IMR-90 (cell line): ENCODE results near the gene MATK.

Source experiments
- CTCF ChIP-seq: conservative IDR thresholded peaks from 2 replicates; pipeline ENCODE4 v1.5.1; 2012; ENCODE audit warnings: mild to moderate bottlenecking, low read depth, low read length, improper control_type of control experiment
- MXI1 ChIP-seq: IDR thresholded peaks from 2 replicates; pipeline ENCODE4 v1.6.1; 2012; ENCODE audit warnings: low read depth, mild to moderate bottlenecking, low read length, moderate library complexity, borderline replicate concordance
- NFE2L2 ChIP-seq: fragments of 150-350 bp; IDR thresholded peaks from 2 replicates; pipeline ENCODE4 v1.6.1; 2016; ENCODE audit warnings: low read depth, mild to moderate bottlenecking, low read length
- POLR2A ChIP-seq: IDR thresholded peaks from 2 replicates; pipeline ENCODE4 v1.6.1; 2012; ENCODE audit warnings: mild to moderate bottlenecking, low read depth, low read length
- RAD21 ChIP-seq: IDR thresholded peaks from 2 replicates; pipeline ENCODE4 v1.6.1; 2012; ENCODE audit warnings: low read length, improper control_type of control experiment
- SMC3 ChIP-seq: fragments of 150-350 bp; IDR thresholded peaks from 2 replicates; pipeline ENCODE4 v1.6.1; 2016; ENCODE audit warnings: low read depth, mild to moderate bottlenecking, antibody characterized with exemption, low read length, moderate library complexity
- USF2 ChIP-seq: fragments of 150-350 bp; IDR thresholded peaks from 2 replicates; pipeline ENCODE4 v1.6.1; 2017; ENCODE audit warnings: mild to moderate bottlenecking, antibody characterized with exemption, low read length, low read depth
- TF ChIP-seq, protein P1 (sequence below): fragments of 150-350 bp; IDR thresholded peaks from 2 replicates; pipeline ENCODE4 v1.6.1; 2016; ENCODE audit warnings: low read depth, mild to moderate bottlenecking, low read length, moderate library complexity, borderline replicate concordance

DNA sequence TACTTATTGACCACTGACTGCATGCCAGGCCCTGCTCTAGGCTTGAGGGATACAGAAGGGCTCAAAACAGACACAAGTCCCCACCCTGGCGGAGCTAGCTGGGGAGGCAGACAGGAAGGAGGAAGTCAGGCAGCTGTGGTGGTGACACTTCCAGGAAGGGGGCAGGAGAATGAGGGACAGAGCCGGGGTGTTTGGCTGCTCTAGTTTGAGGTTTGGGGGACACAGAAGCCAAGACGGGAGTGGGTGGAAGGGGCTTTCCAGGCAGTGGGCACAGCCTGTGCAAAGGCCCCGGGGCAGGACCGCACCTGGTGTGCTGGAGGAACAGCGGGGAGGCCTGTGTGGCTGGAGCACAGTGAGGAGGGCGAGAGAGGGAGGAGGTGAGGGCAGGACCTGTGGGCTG, 19.7 kb downstream of the MATK start:
- no peak for TF ChIP-seq CTCF
- no peak for TF ChIP-seq POLR2A
- no peak for TF ChIP-seq USF2
- TF ChIP-seq SMC3 = no peak
- TF ChIP-seq, protein P1, sequence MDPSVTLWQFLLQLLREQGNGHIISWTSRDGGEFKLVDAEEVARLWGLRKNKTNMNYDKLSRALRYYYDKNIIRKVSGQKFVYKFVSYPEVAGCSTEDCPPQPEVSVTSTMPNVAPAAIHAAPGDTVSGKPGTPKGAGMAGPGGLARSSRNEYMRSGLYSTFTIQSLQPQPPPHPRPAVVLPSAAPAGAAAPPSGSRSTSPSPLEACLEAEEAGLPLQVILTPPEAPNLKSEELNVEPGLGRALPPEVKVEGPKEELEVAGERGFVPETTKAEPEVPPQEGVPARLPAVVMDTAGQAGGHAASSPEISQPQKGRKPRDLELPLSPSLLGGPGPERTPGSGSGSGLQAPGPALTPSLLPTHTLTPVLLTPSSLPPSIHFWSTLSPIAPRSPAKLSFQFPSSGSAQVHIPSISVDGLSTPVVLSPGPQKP = no peak
- no peak for TF ChIP-seq RAD21
- no peak for TF ChIP-seq MXI1
- no peak for TF ChIP-seq NFE2L2
